ENCODE results near the gene KIF19.
A peak's percentile ranks its signal among the peaks of the same experiment; 100 is the strongest.

KIF19 gene

GRCh38 chr17:74360899-74361229 is 34.8 kb downstream of the KIF19 start:
- H3K4me3 ChIP-seq (ENCODE audit: low read depth, low read length) = no peak overlapping the region
- TF ChIP-seq CTCF (IDR thresholded peaks at IDR 0.05; ENCODE audit: borderline replicate concordance, insufficient read depth, low read depth, low read length) = no peak

- TF ChIP-seq CTCF (IDR thresholded peaks at IDR 0.05; ENCODE audit: borderline replicate concordance, insufficient read depth, low read depth, low read length) = peak; percentile 73
- H3K4me3 ChIP-seq (ENCODE audit: low read depth, low read length) = no peak within 1 kb of the TSS
These were observed 35.4 kb downstream of the KIF19 start, which contains the start of gene BTBD17 for GRCh38 chr17:74361230-74362068. Gene BTBD17, minus strand, starts transcription at chr17:74361868. Its CDS starts 49 bp downstream, at chr17:74361819.

GRCh38 chr17:74362069-74362405 is 36.0 kb downstream of the KIF19 start:
- no peak for TF ChIP-seq CTCF (IDR thresholded peaks at IDR 0.05; ENCODE audit: borderline replicate concordance, insufficient read depth, low read depth, low read length)
- H3K4me3 ChIP-seq (ENCODE audit: low read depth, low read length) = no peak overlapping the region

GRCh38 chr17:74362810-74363498 is 36.9 kb downstream of the KIF19 start:
- TF ChIP-seq CTCF (IDR thresholded peaks at IDR 0.05; ENCODE audit: borderline replicate concordance, insufficient read depth, low read depth, low read length) = no peak
- H3K4me3 ChIP-seq (ENCODE audit: low read depth, low read length) = no peak overlapping the region

- no peak for TF ChIP-seq CTCF (IDR thresholded peaks at IDR 0.05; ENCODE audit: borderline replicate concordance, insufficient read depth, low read depth, low read length)
- no peak within 1 kb of the TSS for H3K4me3 ChIP-seq (ENCODE audit: low read depth, low read length)
These were observed 41.2 kb downstream of the KIF19 start, which contains the start of gene GPR142 for GRCh38 chr17:74367206-74367605. Gene GPR142, plus strand, starts transcription at chr17:74367506. Its CDS starts 2,035 bp downstream, at chr17:74369541.

GRCh38 chr17:74368341-74369081 is 42.5 kb downstream of the KIF19 start:
- no peak overlapping the region for H3K4me3 ChIP-seq (ENCODE audit: low read depth, low read length)

More at GRCh38 chr17:74368341-74369081, 42.5 kb downstream of the KIF19 start:
- peak; percentile 96 for TF ChIP-seq CTCF (IDR thresholded peaks at IDR 0.05; ENCODE audit: borderline replicate concordance, insufficient read depth, low read depth, low read length)

All from GM12875 (cell line).